GM12873 (cell line): Measurements from ENCODE around the gene FAM170B.

Experiments
- CTCF ChIP-seq: IDR thresholded peaks from 2 replicates; pipeline ENCODE4 v1.5.1; 2012; ENCODE audit warnings: low read depth, mild to moderate bottlenecking, moderate library complexity, low read length, control low read depth; ENCODE audit not compliant: insufficient read depth; ENCODE audit errors: missing control alignments

The FAM170B gene

GRCh38 chr10:49129376-49129775, 4.4 kb downstream of the FAM170B start:
- TF ChIP-seq CTCF, result no peak

- TF ChIP-seq CTCF, result no peak
Observed at GRCh38 chr10:49128854-49129253, 5.0 kb downstream of the FAM170B start.

GRCh38 chr10:49123981-49124950, 9.6 kb downstream of the FAM170B start:
- no peak for TF ChIP-seq CTCF

GRCh38 chr10:49120911-49121310, 12.9 kb downstream of the FAM170B start:
- no peak for TF ChIP-seq CTCF

GRCh38 chr10:49119746-49120145, 14.1 kb downstream of the FAM170B start:
- TF ChIP-seq CTCF, result no peak

- TF ChIP-seq CTCF, result no peak
Observed at GRCh38 chr10:49118430-49119074, 15.3 kb downstream of the FAM170B start.

- TF ChIP-seq CTCF, result no peak
Observed at GRCh38 chr10:49117376-49118070, 16.3 kb downstream of the FAM170B start.
